ENCODE data around the gene ENGASE. TPM values are rescaled to one million over a fixed set of nuclear protein-coding genes. Genes with fewer than 3 reads are reported as not detected.

ENGASE gene
- polyA plus RNA-seq, 1 donor, result 21.0 TPM

DNA sequence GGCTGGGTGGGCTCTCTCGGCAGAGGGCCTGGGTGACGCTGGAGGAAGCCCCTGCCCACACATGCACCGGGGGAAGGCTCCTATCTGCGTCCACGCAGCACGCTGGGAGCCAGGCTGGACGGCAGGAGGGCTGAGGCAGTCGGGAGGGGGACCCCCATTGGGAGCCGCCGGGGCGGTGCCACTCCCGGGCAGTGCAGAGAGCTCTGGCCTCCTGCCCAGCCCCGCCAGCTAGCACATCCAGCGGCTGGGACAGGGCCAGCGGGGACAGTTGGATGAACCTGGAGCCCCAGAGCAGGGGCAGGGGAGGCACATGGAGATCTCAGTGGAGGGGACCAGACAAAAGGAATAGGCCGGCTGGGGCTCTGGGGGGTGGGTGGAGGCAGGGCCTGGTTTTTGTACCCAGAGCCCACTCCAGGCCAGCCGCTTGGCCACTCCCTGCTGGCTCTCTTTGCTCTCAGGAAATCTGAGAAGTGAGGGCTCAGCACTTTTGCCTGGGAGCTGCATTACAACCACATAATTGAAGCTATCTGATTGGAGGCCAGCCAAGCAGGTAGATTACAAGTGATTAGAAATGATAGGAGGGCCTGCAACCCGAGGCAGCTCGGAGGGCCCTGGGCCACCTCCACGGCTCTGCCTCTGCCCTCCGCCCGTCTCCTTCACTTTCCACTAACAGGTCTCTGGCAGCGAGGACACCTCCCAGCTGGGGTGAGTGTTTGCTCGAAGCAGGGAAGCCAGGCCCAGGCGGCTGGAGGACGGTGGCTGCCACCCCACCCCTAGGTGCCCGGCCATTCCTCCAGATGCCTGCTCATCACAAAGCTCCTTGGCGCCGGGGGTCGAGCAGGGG, 40.1 kb downstream of the ENGASE start:
- peak; percentile 70 for DNase-seq

DNA sequence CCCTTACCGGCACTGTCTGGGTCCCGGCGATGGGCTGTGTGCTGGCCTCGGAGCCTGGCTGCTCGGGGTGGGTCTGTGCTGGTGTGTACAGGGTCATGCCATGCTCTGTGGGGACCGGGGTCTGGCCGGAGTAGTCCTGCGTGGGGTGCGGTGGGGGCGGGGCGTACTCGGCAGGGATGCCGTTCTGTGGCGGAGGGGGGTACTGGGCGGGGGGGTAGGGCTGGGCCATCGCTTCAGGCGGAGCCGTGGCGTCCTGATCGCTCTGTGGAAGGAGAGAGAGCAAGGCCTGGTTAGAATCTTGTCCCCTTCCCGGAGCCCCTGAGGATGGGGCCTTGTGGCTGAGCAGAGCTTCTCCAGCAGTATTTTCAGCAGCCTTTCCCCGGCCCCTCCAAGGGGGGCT, 40.9 kb downstream of the ENGASE start:
- DNase-seq, result no peak

DNA sequence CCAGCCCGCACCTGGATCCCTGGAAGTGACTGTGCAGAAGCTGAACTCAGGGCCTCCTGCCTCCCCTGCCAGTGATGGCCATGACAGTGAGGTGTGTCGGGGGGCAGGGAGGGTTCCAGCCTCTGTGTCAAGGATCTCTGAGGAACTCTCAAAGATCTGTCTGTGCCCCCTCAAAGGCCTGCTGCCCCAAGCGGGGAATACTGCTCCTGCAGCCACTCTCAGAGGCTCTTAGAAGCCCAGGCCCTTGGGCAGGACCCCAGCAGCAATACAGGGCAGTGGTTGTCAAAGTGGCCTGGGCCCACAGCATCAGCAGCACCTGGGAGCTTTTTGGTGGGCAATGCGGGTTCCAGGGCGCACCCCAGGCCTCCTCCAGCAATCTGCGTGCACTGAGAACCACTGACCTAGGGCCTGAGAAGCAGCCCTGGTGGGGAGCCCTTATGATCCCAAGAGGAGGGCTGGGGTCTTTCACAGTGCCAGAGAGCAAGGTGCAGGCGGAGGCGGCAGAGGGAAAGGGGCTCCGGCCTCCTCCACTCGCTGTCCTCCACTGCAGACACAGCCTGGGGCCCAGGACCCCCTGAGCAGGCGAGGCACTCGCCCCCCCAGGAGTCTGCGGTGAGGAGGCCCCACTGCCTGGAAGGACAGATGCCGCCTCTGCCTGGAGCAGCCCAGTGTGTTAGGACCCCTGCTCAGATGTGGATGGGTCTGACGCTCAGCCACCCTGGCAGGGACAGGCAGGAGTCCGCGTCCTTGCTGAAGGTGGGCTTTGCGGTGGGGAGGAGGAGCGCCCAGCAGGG, 42.1 kb downstream of the ENGASE start:
- DNase-seq, result no peak

DNA sequence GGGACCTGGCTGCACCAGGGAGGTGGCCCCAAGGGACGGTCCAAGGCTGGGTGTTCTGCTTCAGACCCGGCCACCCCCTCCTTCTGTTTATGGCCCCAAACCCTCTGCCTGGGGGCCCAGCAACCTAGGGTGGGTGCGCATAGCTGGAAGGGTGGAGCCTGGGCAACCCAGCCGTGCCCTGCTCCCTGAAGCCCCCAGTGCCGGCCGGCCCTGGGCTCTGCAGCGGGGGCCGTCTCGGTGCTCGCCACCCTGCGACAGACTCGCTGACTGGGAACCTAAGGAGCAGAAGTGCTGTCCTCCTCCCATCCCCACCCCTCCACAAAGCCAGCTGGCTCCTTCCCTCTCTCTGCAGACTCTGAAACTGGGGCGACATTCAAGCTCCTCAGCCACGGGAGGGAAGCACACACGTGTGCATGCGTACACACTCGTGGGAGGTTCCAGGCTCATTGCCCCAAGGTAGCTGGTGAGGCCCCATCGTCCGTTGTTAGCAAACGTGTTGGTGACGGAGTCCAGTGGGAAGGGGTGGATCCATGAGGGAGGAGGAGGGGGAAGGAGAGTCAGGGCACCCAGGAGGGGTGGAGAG, 43.4 kb downstream of the ENGASE start:
- DNase-seq, result no peak

DNA sequence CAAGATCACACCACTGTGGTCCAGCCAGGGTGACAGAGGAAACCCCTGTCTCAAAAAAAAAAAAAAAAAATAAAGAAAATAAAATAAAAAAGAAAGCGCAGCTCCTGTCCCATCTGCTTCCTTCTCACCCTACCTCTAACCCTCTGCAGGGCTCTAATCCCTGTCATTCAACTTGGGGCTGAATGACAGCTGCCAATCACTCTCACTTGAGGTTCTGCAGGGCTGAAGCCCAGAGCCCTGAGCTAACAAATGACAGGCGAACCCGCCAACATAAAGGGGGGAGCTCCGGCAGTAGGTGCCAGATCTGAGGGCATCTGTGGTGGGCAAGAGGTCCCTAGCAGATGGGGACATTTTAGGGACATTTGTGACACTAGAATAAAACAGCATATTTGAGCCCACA, 44.3 kb downstream of the ENGASE start:
- DNase-seq, result no peak

DNA sequence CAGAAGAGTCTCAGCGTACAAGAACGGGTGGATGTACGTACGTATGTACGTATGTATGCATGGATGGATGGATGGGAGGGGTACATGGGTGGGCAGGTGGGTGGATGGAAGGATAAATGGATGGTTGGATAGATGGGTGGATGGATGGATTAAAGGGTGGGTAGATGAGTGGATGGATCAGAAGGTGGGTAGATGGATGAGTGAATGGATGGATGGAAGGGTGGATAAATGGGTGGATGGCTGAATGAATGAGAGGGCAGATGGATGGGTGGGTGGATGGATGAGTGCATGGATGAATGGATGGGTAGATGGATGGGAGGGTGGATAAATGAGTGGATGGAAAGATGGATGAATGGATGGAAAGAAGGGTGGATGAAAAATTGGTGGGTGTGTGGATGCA, 45.6 kb downstream of the ENGASE start:
- no peak for DNase-seq

DNA sequence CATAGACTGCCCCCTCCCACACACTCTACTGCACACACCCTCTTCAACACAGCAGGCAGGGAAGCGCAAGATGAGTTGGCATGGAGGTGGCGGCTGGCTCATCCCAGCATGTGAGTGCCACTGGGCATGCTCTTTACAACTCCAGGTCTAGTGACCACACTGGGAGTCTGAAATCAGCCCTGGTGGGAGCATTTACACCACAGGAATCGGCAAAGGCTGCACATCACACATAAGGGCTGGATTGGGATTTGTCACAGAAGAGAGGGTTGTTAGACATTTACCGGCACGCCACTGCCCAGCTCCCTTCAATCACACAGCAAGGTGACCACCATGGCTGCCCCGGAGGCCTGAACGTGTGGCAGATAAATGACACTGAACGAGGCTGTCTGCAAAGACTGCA, 49.4 kb downstream of the ENGASE start:
- no peak for DNase-seq

DNA sequence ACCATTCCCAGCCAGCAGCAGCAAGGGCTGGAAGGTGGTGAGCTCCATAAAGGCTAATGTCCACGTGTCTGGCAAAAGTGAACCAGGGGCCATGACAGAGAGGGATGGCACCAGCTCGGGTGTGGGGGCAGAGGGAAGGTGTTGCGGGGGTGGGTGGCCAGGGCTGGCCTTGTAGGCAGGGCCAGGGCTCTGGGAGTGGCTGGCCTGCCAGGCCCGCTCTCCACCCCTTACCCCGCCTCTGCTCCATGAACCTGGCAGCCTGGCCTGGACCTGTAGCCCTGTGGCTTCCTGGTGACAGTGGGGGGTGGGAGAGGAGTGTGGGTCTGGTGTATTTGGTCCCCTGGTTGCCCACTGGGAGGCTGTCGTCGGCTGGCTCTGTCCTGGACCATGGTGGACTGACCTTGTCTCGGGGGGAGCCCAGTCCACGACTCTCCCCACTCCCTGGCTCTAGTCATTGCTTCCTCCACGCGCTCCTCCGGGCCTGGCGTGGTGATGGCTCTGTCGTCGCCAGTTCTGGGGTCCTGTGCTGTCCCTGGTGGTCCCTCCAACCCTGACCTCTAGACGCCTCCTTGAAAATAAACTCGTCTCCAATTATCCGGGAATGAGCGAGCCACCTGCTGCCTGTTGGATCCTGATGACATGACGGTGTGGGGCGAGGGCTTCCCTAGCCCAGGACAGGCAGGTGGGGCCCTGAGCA, 50.0 kb downstream of the ENGASE start:
- DNase-seq, result no peak

DNA sequence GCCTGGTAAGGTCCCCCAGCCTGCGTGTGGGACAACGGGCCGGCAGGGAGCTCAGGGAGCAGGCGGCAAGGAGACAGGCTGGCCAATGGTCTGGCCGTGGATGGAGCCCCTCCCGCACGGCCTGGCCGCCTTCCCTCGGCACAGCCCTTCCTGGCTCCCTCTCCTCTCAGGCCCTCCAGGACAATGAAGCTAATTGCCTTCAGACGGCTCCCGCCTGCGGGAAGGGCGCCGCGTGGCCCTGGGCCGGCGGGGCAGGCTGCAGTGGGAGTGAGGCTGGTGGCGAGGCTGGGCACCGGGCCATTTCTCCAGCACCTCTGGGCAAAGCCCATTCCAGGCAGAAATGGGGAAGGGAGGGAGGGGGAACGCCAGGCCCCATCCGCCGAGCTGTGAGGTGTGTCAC, 50.9 kb downstream of the ENGASE start:
- DNase-seq, result no peak

DNA sequence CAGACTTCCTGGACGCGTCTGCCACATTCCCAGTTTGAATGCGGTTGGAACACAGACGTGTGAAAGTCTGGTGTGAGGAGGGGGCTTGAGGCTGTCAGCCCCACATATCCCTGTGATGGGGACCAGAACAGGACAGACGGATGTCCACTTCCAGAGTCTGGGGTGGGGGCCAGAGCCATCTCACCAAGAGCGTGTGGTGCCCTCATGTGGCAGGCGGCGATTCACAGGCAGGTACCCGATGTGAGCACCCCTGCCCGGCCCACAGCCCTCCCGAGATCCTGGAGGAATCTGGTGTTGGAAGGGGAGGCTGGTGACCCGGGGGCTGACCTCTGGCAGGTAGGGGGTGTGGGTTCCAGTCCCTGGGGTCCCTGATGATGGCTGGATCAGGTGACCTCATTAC, 51.5 kb downstream of the ENGASE start:
- no peak for DNase-seq

DNA sequence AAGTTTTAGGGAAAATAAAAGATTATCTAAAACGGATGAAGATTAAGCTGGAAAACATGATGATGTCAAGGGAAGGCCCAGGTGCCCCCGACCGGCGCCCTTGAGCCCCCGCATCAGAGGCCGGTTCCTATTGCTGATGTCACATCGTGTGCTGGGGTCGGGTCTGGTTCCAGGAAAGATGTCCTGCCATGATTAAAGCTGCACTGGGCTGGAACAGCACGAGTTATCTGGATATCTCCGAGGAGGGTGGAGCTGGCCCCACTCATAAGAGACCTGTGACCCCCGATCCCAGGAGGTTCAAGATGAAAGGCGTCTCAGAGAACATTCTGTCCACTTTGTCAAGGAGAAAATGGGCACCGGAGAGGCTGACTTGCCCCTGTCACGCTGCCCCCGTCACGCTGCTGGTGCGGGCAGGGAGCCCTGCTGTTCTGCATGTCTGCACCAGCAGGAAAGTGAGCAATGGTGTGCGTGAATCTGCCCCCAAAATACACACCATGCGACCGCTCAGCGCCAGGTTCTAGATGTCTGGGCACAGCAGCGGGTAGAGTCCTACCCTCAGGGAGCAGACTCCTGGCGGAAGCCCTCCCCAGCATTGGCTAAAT, 53.0 kb downstream of the ENGASE start:
- DNase-seq, result no peak

DNA sequence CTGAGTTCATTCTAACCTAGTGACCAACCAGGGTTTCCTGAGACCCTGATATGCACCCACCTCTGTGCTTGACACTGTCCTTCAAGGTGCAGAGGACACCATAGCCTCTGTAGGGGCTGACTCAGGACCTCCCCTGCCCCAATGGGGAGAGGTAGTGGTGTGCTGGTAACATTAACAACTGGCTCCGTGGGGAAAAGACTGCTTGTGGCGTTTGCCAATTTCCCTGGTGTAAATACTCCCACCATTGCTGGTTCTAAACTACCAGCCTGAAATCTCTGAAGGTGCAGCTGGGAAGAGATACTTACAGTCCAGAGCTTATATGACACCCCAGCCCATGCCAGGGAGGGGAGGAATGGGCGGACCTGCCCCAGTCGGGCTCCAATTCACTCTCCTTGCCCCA, 54.9 kb downstream of the ENGASE start:
- no peak for DNase-seq

DNA sequence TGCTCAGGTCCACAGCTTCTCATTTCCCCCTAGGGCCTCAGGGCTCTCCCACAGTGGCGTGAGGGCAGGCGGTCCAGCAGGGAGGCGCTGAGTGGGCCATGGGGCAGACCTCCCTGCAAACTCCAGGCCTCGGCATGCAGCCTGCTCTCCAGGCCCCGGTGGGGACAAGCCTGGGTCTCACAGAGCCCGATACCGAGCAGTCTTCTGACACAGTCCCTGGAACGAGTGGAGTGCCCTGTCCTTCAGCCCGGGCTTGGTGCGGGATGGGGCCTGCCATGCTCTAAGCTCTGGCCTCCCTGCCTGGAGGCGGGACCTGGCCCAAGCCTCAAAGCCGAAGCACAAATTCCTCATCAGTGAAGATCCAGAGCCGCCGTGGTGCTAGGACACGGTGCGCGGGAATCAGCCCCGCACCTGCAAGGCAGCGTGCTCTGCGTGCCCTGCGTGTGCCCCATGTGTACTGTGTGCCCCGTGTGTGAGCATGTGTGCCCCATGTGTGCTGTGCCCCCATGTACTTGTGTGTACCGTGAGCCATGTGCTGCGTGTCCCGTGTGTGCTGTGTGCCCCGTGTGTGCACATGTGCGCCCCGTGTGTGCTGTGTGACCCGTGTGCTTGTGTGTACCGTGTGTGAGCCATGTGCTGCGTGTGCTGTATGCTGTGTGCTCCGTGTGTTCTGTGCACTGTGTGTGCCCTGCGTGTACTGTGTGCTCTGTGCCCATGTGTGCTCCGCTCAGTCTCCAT, 56.1 kb downstream of the ENGASE start:
- DNase-seq, result no peak

DNA sequence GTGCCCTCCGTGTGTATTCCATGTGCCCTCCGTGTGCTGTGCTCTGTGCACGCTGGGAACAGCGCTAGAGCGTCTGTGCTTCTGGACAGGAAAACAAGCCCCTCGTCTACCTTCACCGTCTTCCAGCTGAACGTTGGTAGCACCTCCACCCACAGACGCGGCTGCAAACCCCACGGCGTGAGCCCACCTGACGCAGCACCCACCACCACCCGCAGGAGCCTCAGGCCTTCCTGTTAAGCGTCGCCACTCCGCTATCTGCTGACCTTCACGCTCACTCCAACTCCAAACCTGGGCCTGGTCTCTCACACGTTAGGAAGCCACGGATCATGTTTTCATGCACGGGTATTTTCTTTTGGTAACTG, 56.6 kb downstream of the ENGASE start:
- no peak for DNase-seq

DNA sequence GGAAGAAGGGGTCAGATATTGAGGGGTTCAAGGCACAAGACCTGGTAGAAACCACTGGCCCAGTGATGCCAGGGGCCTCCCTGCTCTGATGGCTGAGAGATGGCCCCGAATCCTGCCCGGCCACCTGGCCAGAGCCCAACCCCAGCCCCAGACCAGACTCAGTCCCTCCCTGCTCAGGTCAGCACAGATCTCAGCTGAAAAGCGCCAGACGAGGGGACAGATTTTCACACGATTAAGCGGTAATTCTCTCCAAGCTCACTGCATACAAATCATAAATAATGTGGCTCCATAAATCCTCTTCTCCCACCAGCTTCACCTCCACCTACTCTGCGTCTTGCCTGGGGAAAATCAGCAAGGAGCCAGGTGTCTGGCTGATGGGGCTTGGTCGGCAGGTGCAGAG, 57.1 kb downstream of the ENGASE start:
- no peak for DNase-seq

DNA sequence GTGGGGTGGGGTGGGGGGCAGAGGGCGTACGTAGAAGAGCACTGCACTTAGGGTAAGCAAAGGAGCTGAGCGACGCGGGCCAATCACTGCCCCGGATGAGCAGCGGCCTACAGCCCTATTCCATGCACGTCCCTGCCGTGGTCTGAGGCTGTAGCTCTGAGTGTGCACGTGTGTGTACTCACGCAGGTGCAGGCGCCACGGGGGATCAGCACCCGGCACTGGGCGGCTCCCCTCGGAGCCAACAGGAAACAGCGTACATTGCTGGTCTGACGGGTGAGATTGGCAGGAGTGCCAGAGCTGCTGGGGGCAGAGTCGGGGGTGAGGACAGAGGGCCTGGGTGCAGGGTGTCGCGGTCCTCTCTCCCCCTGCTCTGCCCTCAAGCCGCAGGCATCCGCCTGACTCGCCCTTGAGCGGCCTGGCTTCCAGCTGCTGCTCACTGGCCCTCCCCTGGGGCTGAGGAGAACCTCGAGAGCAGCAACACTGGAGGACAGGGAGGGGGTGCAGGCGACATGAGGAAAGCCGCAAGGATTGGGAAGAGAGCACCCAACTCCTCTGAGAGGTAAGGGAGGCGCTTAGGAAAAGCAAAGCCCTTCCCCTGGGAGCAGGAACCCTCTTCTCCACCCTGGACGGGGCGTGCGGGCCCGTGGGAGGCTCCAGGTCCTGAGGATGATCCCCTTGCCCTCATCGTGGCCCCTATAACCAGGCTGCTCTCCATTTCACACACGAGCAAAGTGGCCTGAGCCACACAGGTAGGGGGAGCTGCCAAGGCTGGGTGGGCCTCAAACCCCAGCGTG, 57.8 kb downstream of the ENGASE start:
- DNase-seq, result no peak

DNA sequence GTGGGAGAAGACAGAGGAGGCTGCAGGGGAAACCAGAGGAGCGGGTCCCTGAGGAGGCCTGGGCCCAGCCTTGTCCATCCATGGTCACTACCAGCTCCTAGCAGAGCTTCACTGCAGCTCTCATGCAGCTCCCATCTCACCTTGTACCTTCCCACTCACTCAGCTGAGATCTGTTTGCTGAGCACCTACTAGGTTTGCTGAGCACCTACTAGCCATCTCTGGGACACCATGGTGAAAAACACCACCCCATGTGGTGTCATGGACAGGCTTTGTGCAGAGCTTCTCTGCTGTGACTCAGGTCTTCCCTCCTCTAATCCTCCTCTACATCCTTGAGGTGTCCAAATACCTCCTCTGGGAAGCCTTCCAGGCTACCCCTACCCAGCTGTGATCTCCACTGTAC, 58.6 kb downstream of the ENGASE start:
- no peak for DNase-seq

DNA sequence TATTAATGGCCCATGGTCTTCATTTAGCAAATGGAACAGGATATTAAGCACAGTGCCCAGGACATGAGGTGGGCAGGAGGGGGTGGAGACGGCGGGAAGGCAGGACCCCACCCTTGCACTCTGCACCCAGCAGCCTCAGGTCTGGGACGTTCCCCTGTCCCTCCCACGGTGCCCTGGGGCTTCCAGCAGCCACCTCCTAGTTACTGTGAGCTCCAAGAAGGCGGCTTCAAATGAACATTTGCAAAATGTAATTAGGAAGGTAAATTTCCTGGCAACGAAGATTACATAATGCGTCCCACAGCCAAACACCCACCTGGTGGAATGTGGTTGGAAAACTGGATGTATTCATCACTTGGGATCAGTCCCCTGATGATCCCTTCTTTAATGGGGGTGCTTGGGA, 59.4 kb downstream of the ENGASE start:
- DNase-seq, result no peak

DNA sequence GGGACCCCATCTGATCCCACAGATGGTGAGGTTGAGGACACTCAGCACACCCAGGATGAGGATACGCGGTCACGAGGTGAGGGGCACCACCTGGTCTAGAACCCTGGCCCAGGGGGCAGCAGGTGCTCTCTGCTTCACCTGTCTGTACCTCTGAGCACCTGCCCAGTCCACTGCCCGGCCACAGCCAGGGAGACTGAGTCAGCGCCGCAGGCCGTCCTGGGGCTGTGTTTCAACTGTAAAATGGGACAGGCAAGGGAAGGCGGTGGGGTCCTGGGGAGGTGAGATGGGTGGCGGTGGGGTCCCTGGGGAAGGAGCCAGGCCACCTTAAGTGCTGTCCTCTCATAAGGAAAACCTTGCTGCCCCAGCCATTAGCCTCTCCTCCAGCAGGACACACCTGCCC, 60.4 kb downstream of the ENGASE start:
- no peak for DNase-seq

DNA sequence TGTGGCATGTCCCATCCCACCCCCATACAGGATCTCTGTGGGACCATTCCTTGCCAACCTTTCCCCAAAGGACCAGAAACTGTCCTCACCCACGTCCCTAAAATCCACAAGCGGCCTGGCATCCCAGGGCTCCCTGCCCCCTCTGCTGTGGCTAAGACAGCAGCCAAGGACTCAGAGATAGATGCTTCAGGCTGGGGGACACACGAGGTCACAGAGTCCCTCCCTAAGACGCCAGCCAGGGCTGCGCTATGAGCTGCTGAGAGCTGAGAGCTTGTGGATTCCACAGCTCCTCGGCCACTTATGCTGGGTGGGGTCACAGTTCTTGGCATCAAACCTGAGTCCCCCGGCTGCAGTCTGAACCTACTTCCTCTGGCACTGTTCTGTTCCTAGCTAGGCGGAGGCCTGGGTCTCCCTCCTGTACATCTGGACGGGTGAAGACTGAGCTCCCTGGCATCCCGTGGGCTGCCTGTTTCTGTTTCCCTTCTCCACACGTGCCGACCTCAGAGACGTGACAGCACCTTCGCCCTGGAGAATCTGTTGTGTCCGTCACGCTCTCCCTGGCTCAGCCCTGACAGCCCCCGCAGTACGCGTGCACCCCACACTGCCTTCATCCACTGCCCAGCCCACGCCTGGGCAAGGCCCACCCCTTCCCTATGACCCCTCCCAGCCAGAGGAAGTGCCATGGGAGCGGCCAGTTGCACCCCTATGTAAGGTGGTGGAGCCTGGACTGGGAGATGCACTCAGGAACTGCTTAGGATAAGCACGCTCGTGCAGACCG, 61.2 kb downstream of the ENGASE start:
- no peak for DNase-seq

Data from left kidney (tissue), 2 donors.